ENCODE data around the gene UROS. TPM values are rescaled to one million over a fixed set of nuclear protein-coding genes. Genes with fewer than 3 reads are reported as not detected.

The UROS gene
- total RNA-seq, 3 donors from 2014 or later = 31.5 to 45.2 (median 35.1) TPM

DNA sequence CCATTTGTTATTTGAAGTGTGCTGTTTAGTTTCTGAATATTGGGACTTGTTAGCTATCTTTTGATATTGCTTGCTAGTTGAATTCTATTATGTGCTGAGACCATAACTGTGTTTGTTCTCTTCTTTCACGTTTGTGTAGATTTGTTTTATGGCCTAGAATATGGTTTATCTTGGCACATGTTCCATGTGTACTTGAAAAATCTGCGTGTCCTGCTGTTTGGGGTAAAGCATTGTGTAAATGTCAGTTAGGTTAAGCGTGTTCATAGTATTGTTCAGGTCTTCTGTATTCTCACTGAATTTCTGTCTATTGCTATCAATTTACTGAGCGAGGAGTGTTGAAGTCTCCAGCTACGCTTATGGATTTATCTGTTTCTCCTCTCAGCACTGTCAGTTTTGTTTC, 66.9 kb downstream of the UROS start:
- Histone ChIP-seq H3K27me3 (no peaks in the 10 kb centered on the region), H3K9me3 (no peaks in the 10 kb centered on the region), H3K4me3 (no peak overlapping the region), H3K27ac (no peak overlapping the region), H3K4me1 (no peaks in the 10 kb centered on the region), H3K36me3 (peaks cover 17% of the 10 kb centered on the region)
- DNase-seq (ENCODE audit: low spot score in 2 of 2) = no peak
- TF ChIP-seq, protein P1, sequence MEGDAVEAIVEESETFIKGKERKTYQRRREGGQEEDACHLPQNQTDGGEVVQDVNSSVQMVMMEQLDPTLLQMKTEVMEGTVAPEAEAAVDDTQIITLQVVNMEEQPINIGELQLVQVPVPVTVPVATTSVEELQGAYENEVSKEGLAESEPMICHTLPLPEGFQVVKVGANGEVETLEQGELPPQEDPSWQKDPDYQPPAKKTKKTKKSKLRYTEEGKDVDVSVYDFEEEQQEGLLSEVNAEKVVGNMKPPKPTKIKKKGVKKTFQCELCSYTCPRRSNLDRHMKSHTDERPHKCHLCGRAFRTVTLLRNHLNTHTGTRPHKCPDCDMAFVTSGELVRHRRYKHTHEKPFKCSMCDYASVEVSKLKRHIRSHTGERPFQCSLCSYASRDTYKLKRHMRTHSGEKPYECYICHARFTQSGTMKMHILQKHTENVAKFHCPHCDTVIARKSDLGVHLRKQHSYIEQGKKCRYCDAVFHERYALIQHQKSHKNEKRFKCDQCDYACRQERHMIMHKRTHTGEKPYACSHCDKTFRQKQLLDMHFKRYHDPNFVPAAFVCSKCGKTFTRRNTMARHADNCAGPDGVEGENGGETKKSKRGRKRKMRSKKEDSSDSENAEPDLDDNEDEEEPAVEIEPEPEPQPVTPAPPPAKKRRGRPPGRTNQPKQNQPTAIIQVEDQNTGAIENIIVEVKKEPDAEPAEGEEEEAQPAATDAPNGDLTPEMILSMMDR (IDR thresholded peaks at IDR 0.05) = no peak
- TF ChIP-seq POLR2AphosphoS5 (IDR thresholded peaks at IDR 0.05) (no peak), POLR2A (IDR thresholded peaks at IDR 0.05) (no peak)
- intact Hi-C loops (cut with DNase I; ENCODE audit: low total_unique reads) = no loop called here

DNA sequence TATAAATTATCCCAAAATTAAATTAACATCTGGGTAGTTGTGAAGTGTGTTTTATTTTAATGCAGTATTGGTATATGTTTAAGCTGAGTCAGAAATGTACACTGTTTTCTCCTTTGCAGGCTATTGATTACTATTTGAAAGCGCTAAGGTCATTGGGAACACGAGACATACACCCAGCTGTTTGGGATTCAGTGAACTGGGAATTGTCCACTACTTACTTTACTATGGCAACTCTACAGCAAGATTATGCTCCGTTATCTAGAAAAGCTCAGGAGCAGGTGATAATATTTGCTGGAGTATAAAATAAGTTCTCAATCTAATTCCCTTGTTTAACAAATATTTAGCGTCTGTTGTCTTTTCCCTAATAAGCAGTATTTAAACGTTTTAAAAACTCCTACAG, 75.6 kb downstream of the UROS start:
- H3K4me1 ChIP-seq = no peaks in the 10 kb centered on the region
- H3K9me3 ChIP-seq = no peaks in the 10 kb centered on the region
- intact Hi-C loops (cut with DNase I; ENCODE audit: low total_unique reads) = no loop called here
- DNase-seq (ENCODE audit: low spot score in 2 of 2) = no peak
- H3K27ac ChIP-seq = no peak overlapping the region
- no peak overlapping the region for H3K4me3 ChIP-seq
- no peaks in the 10 kb centered on the region for H3K27me3 ChIP-seq
- H3K36me3 ChIP-seq = peaks cover 11% of the 10 kb centered on the region
- no peak for TF ChIP-seq POLR2AphosphoS5 (IDR thresholded peaks at IDR 0.05)
- TF ChIP-seq, protein P1 (IDR thresholded peaks at IDR 0.05) = no peak
- TF ChIP-seq POLR2A (IDR thresholded peaks at IDR 0.05) = no peak

DNA sequence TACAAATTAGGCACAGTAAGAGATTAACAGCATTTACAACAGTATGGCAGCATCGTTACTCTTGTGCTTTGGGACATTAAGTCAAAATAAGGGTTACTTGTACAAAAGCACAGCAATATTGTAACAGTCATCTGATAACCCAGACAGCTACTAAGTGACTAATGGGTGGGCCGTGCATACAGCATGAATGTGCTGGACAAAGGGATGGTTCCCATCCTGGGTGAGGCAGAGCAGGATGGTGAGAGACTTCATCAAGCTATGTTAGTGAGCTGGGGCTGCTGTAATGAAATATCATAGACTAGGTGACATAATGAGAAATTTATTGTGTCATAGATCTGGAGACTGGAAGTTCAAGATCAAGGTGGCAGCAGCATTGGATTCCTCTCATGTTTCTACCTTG, 78.1 kb downstream of the UROS start:
- no peaks in the 10 kb centered on the region for H3K27me3 ChIP-seq
- H3K27ac ChIP-seq = no peak overlapping the region
- H3K36me3 ChIP-seq = peaks cover 2% of the 10 kb centered on the region
- DNase-seq (ENCODE audit: low spot score in 2 of 2) = no peak
- H3K4me3 ChIP-seq = no peak overlapping the region
- no peaks in the 10 kb centered on the region for H3K4me1 ChIP-seq
- intact Hi-C loops (cut with DNase I; ENCODE audit: low total_unique reads) = no loop called here
- H3K9me3 ChIP-seq = no peaks in the 10 kb centered on the region
- TF ChIP-seq POLR2A (IDR thresholded peaks at IDR 0.05) (no peak), POLR2AphosphoS5 (IDR thresholded peaks at IDR 0.05) (no peak)
- TF ChIP-seq, protein P1 (IDR thresholded peaks at IDR 0.05) = no peak

DNA sequence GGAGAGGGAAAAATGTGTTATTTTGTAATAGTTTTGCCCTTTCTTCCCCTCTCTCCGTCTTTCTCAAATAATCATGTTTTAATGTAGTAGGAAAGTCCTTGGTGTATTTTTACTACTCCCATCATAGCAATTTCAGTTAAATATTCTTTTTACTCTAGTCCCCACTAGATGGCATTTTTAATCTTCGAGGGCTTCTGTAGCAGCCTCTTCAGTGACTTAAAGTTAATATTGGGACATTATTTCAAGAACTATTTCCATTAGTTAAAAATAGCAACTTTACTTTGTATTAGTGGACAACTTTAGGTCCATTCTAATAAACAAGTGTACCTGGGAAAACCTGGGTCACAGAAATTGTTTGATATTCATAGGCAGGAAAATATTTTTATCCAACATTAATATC, 80.6 kb downstream of the UROS start:
- intact Hi-C loops (cut with DNase I; ENCODE audit: low total_unique reads) = no loop called here
- Histone ChIP-seq H3K36me3 (peaks cover 9% of the 10 kb centered on the region), H3K27ac (no peak overlapping the region), H3K27me3 (no peaks in the 10 kb centered on the region), H3K9me3 (no peaks in the 10 kb centered on the region), H3K4me3 (no peak overlapping the region), H3K4me1 (no peaks in the 10 kb centered on the region)
- TF ChIP-seq, protein P1 (IDR thresholded peaks at IDR 0.05) = no peak
- TF ChIP-seq POLR2A (IDR thresholded peaks at IDR 0.05) (no peak), POLR2AphosphoS5 (IDR thresholded peaks at IDR 0.05) (no peak)
- DNase-seq (ENCODE audit: low spot score in 2 of 2) = no peak

DNA sequence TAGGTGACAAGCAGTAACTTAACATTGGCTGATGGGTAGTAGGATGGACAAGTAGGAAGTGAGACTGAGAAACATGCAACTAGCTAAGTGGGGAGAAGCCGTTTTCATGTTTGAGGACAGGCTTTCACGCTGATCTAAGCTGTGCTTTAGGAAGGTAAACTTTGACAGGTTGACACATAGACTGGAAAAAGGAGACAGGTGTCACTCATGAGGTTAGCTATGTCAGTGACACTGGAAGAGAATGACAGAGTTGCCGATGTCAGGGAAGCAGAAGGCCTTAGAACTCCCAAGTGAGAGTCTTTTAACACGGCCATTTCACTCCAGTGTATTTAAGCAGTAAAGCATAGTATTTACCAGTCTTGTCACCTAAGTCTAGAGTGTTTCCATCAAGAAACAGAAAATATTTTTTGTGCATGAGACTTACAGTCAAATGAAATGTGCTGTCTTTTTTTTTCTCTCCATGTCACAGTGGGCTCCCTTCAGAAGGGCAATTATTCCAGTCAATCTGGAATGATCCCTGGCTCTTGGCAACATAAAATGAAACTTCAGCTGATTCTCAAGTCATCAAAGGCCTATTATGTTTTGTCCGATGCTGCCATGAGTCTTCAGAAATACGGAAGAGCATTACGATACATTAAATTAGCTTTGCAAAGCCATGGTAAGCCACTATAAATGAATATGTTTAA, 82.9 kb downstream of the UROS start:
- TF ChIP-seq POLR2AphosphoS5 (IDR thresholded peaks at IDR 0.05) (no peak), POLR2A (IDR thresholded peaks at IDR 0.05) (no peak)
- TF ChIP-seq, protein P1 (IDR thresholded peaks at IDR 0.05) = no peak
- Histone ChIP-seq H3K4me3 (no peak overlapping the region), H3K27ac (no peak overlapping the region), H3K9me3 (no peaks in the 10 kb centered on the region), H3K36me3 (peaks cover 13% of the 10 kb centered on the region), H3K4me1 (no peaks in the 10 kb centered on the region), H3K27me3 (no peaks in the 10 kb centered on the region)
- intact Hi-C loops (cut with DNase I; ENCODE audit: low total_unique reads) = no loop called here
- no peak for DNase-seq (ENCODE audit: low spot score in 2 of 2)

Other genes with a start within 250 kb of the UROS start
- not detected for gene TEX36, start 140.1 kb downstream of the UROS start, total RNA-seq
- 10 to 100 TPM; 23.8 to 37.3 (median 35.1) TPM for gene EDRF1, start 103.5 kb downstream of the UROS start, total RNA-seq
- gene MMP21, start 47.4 kb downstream of the UROS start, total RNA-seq = under 1 TPM in 2 of 3 donors, not detected in 1; 0.33 to 0.59 TPM
- gene BCCIP, start 288 bp upstream of the UROS start, total RNA-seq = 10 to 100 TPM; 41.9 to 60.0 (median 46.5) TPM
- 10 to 100 TPM; 18.1 to 54.6 (median 42.0) TPM for gene DHX32, start 58.0 kb upstream of the UROS start, total RNA-seq
- gene FANK1, start 73.3 kb upstream of the UROS start, total RNA-seq = 10 to 100 TPM in 2 of 3 donors, 1 to 10 TPM in 1; 2.6 to 18.1 (median 13.8) TPM

All from breast epithelium (tissue), 4 donors.